IPS-NIHi7 (cell line): ENCODE results near the gene MED16.
"Not testable (repeated sequence)": the region's sequence is repeated elsewhere in the genome, so short reads cannot be mapped to it uniquely, and the experiment has no call there.

ENCODE experiments used
- DNase-seq: peaks from one replicate; pipeline ENCODE4 v3.0.0; 2012; ENCODE audit warnings: mixed read lengths; ENCODE audit errors: extremely low spot score

The MED16 gene

DNA sequence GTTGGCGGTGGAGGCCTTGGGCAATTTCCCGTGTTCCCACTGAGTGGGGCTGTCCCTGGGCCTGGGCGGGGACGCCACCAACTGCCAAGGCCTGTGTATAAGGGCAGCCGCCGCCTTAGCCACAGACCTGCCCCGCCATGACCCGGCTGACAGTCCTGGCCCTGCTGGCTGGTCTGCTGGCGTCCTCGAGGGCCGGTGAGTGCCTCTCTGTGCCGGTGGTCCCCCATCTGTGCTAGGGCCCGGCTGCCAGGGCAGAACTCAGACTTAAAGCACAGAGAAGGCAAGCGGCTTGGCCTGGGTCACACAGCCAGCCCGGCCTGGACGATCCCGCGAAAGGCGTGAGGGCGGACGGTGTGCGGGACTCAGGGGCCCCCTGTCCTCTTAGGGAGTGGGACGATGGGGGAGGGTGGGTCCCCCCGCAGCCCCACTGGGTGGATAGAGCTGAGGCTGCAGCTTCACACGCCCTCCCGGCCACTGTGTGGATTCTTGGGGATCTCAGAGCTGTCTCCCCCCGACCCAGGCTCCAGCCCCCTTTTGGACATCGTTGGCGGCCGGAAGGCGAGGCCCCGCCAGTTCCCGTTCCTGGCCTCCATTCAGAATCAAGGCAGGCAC, 65.2 kb downstream of the MED16 start, which contains the start of gene AZU1:
Gene AZU1 (plus strand): TSS at position 128 of the 612 bp plus-strand sequence. CDS start 10 bp downstream, at position 138.
- no peak for DNase-seq

DNA sequence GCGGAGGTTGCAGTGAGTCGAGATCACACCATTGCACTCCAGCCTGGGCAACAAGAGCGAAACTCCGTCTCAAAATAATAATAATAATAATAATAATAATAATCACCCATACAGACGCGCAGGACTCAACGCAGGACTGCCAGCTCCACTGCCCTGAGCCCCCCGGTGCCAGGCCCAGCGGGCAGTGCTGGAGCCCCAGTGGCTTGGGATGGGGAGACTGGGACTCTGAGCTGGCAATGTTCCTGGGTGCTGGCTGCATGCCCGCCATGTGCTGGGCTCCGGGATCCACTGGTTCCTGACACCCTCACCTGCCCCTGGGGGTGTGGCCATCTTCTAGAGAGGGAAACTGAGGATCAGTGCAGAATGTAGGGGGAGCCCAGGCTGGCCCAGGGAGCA, 65.7 kb downstream of the MED16 start:
- no peak for DNase-seq

DNA sequence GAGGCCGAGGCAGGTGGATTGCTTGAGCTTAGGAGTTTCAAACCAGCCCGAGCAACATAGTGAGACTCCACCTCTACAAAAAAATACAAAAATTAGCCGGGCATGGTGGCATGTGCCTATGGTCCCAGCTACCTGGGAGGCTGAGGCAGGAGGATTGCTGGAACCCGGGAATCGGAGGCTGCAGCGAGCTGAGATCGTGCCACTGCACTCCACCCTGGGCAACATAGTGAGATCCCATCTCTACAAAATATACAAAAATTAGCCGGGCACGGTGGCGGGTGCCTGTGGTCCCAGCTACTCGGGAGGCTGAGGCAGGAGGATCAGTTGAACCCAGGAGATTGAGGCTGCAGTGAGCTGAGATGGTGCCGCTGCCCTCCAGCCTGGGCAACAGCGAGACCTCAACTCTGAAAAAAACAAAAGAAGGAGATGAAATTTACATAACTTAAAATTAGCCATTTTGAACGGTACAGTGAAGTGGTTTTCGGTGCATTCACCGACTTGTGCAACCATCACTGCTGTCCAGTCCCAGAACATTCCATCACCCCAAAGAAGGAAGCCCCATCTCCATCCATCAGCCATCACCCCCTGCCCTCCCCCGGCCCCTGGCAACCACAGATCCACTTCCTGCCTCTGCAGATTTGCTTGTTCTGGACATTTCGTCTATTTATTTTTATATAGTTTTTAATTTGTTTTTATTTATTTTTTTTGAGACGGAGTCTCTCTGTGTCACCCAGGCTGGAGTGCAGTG, 66.9 kb downstream of the MED16 start:
- DNase-seq = no peak

DNA sequence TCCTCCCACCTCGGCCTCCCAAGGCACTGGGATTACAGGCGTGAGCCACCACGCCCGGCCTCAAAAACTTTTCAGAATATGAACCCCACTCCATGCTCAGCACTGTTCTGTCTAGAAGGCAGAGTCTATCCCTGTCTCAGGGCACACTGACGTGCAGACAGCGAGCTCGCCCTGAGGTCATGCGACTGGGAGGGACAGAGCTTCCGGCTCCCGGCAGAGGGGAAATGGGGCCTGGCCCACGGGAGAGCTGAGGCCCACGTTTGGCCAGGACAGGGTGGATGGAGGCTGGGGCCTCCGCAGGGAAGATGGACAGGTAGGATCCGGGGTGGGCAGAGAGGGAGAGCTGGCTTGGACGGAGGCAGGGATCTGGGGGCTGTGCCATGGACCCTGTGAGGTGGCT, 68.1 kb downstream of the MED16 start:
- no peak for DNase-seq

DNA sequence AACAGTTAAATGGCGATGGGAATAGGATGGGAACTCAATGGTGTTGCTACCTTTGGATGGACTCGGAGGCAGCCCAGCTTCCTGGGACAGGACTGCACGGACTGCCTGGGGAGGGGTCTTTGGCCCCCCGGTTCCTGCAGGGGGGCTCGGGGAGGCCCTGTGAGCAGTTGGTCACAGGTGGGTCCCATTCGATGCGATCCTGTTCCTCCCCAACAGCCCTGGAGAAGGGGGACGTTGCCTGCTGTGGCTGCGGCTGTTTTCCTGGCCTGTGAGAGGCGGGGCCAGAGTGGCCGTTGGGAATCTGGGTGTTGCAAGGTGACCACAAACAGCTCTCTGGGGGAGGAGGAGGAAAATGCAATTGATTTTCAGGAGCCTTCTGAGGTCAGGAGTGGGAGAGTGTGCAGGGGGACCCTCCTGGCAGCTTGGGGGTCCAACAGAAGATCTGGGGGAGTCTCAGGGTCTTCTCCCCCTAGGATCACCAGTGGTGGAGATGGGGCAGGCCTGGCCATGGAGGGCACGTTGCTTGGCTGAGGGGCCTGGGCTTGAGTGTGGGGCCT, 69.3 kb downstream of the MED16 start:
- no peak for DNase-seq

DNA sequence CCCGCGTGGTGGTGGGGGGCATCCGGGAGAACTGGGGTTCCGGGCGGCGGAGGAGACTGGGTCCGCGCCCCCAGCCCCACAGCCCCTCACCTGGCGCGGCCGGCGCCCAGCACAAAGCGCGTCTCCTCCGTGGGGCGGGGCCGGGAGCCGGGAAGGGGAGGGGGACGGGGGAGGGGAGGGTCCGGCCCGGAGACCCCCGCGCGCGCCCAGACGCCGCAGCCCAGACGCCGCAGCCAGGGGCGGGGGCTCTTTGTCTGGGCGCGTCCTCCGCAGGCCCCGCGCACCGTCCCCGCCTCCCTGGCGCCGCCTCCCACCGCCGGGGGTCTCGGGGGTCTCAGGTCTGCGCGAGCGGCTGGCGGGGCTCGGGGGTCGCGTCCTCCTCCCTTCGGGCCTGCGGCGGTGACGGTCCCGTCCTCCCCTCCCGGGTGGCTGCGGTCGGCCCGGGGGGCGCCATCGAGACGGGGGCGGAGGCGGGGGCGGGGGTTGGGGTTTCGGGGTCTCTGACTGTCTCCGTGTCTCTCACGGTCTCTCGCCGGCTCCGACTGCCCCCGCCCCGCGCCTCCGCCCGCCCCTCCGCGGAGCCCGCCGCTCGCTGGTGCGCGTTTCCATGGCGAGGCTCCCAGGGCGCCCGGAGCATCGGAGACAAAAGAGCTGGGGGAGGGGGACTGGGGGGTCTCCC, 71.0 kb downstream of the MED16 start, which contains the start of gene PLPPR3:
Gene PLPPR3 (minus strand): TSS at position 131 of the 679 bp plus-strand sequence. CDS start 396 bp downstream, outside the sequence.
- DNase-seq = peak; percentile 80

DNA sequence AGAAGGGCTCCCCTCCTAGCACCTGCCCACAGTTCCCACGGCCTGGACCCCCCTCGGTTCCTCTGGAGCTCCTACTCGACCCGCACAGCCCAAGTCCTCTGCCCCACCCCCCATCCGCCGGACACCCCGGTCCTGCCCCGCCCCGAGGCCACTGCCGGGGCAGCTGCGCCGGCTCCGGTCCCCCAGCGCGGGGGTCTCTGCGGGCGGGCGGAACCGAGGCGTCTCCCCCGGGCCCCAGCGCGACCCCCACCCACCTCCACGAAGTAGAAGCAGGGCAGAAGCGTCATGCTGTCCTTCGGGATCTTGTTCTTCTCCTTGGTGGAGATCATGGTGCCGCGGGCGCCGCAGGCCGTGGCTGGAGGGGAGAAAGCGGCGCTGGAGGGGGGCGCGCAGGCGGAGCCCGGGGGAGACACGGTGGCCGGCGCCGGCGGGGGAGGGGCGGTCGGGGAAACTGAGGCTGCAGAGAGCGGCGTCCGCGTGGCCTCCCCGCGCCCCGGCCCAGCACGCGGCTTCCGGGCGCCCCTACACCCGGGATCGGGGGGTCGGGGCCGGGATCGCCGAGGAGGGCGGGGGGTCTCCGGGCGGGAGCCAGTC, 71.7 kb downstream of the MED16 start:
- DNase-seq = no peak

DNA sequence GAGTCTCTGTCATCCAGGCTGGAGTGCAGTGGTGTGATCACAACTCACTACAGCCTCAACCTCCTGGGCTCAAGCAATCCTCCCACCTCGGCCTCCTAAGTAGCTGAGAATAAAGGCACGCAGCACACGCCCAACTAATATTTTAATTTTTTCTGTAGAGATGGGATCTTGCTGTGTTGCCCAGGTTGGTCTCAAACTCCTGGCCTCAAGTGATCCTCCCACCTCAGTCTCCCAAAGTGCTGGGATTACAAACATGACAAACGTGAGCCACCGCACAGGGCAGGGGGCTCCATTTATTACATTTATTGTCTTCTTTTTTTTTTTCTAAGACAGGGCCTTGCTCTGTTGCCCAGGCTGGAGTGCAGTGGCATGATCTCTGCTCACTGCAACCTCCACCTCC, 72.8 kb downstream of the MED16 start:
- not testable (repeated sequence) for DNase-seq
